CD4-positive, alpha-beta T cell treated with Interferon gamma for 1 hour (primary cell): Measurements from ENCODE around the gene FAM83E.

Experiments
- DNase-seq: peaks from one replicate; pipeline ENCODE4 v3.0.0-alpha.2; 2020

The FAM83E gene

DNA sequence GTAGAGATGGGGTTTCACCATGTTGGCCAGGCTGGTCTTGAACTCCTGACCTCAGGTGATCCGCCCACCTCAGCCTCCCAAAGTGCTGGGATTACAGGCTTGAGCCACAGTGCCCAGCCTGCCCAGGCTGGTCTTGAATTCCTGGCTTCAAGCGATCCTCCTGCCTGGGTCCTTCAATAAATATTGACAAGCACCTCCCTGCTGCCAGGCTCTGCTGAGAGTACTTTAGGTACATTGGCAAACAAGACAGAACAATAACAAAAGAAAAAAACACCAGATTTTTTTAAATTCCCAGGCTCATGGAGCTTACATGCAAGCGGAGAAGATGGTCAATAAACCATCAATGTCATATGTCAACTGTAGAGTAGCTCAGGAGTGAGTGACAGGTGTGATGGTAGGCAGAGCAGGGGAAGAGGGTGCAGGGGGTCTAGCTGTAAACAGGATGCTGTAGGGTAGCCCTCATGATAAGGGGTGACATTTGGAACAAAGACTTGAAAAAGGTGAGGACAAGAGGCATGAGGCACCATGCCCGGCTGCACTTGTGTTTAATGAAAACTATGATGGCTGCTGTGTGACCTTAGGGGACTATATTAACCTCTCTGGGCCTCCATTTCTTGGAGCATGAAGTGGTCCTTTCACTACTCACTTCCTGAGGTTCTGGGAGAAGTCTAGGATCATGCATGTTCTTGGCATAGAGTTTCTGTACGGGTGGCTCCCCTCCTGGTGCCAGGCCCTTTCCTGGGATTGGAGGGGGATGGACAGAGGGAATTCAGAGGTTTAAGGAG is 43.3 kb downstream of the FAM83E start:
- DNase-seq, result no peak

DNA sequence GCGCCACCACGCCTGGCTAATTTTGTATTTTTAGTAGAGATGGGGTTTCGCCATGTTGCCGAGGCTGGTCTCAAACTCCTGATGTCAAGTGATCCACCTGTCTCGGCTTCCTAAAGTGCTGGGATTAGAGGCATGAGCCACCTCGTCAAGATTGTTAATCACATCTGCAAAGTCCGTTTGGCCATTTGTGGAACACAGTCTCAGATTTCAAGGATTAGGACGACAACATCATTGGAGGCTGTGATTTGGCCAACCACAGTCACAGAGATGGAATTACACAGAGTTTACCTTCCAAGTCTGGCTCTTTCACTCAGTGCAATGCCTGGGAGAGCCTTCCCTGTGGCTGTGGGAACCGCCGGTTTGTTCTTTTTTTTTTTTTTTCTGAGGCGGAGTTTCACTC is 45.1 kb downstream of the FAM83E start:
- no peak for DNase-seq

DNA sequence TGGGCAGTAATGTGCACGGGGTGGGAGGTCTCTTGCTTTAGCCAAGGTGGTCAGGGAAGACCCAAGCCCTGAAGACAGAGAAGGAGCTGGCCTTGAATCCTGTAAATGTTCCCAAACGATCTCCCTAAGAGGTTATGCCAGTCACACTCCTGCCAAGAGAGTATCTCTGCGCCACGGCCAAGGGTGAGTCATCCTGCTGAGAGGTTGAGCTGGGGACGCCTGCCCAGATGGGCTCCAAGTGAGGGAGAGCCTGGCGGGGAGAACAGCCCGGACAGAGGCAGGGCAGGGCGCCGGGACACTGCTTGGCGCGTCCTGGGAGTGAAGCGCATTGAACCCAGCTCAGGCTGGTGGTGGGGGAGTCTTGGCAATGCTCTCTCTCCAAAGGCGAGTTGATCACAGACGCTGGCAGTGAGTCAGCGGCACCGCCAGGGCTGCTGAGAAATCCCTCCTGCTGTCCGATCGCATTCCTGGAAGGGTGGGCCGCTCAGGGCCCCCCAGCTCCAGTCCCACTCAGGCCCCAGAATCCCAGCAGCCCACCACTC is 46.5 kb downstream of the FAM83E start:
- DNase-seq, result no peak

DNA sequence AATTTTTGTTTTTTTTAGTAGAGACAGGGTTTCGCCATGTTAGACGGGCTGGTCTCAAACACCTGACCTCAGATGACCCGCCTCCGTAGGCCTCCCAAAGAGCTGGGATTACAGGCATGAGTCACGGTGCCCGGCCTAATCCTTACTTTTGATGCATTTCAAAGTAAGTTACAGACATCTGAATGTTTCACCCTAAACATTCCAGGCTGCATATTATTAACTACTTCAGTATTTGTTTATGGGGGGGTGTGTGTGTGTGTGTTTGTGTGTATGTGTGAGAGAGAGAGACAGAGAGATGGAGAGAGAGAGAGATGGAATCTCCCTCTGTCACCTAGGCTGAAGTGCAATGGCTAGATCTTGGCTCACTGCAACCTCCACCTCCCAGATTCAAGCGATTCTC is 49.8 kb downstream of the FAM83E start:
- no peak for DNase-seq
